Glomerular visceral epithelial cell (primary cell): ENCODE data around the gene ACMSD.

Source experiments
- DNase-seq: peaks from one replicate; pipeline ENCODE4 v3.0.0-alpha.2; 2016; ENCODE audit errors: extremely low spot score

Gene ACMSD

DNA sequence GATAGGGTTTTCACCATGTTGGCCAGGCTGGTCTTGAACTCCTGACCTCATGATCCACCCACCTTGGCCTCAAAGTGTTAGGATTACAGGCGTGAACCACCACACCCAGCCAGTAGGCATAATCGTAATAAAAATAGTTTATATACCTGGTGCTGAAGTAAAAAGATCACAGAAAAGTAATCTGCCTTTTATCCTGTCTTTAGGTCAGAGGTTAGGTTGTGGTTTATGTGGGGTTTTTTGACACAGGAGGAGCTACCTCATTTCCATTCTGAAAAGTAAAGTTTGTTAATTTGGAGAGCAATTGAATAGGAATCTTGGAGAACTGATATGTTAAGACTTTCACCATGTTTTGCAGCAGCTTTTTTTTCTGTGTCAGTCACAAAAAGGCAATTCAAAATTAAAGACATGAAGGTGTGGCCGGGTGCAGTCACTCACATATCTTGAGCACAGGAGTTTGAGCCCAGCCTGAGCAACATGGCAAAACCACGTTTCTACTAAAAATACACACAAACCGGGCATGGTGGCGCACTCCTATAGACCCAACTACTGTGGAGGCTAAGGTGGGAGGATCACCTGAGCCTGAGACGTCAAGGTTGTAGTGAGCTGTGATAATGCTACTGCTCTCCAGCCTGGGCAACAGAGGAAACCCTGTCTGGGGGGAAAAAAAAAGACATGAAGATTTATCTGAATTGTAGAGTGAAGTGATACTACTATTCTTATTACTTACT, 111.7 kb downstream of the ACMSD start:
- DNase-seq: no peak

DNA sequence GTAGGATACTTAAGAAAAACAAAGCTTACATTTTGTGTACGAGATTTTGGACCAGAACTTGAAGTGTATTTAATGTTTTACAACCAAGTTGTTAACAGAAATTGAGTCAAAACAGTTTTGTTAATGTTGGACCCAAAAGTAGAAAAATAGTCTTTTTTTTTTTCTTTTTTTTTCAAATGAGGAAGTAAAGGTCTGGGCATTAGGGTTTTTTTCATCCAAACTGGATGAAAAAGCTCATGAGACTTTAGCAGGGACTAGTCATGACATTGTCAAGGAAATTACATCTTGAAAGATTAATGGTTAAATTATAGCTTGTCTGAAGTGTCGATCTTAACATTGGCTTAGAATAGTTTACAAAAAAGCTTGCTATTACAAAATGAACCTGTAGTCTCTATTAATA, 112.5 kb downstream of the ACMSD start:
- DNase-seq: no peak
